NB4 (cell line): ENCODE data around the gene SERPINA3.

Source experiments
- DNase-seq: peaks from one replicate; pipeline ENCODE4 v3.0.0; 2010; ENCODE audit warnings: low read depth
- H3K4me3 ChIP-seq: one replicate; pipeline ENCODE4 v1.5.1; 2011; ENCODE audit warnings: mild to moderate bottlenecking, low read depth, low read length, moderate library complexity
- MAX ChIP-seq: IDR thresholded peaks from 2 replicates; pipeline ENCODE4 v1.6.1; 2011; ENCODE audit warnings: low read depth, low read length
- MYC ChIP-seq: IDR thresholded peaks from 2 replicates; pipeline ENCODE4 v1.6.1; 2011; ENCODE audit warnings: low read depth, low read length
- POLR2A ChIP-seq: IDR thresholded peaks from 2 replicates; pipeline ENCODE4 v1.6.1; 2011; ENCODE audit warnings: mild to moderate bottlenecking; ENCODE audit not compliant: insufficient read length; ENCODE audit errors: extremely low read depth
- TF ChIP-seq, protein P1 (sequence below): IDR thresholded peaks from one replicate; pipeline ENCODE4 v1.5.1; 2012; ENCODE audit warnings: low read depth, low read length

Gene SERPINA3

GRCh38 chr14:94570002-94570400, 42.2 kb upstream of the SERPINA3 start:
- TF ChIP-seq MAX, result no peak
- no peak for TF ChIP-seq POLR2A
- TF ChIP-seq MYC, result no peak
- TF ChIP-seq, protein P1, sequence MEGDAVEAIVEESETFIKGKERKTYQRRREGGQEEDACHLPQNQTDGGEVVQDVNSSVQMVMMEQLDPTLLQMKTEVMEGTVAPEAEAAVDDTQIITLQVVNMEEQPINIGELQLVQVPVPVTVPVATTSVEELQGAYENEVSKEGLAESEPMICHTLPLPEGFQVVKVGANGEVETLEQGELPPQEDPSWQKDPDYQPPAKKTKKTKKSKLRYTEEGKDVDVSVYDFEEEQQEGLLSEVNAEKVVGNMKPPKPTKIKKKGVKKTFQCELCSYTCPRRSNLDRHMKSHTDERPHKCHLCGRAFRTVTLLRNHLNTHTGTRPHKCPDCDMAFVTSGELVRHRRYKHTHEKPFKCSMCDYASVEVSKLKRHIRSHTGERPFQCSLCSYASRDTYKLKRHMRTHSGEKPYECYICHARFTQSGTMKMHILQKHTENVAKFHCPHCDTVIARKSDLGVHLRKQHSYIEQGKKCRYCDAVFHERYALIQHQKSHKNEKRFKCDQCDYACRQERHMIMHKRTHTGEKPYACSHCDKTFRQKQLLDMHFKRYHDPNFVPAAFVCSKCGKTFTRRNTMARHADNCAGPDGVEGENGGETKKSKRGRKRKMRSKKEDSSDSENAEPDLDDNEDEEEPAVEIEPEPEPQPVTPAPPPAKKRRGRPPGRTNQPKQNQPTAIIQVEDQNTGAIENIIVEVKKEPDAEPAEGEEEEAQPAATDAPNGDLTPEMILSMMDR, result no peak
- no peak for DNase-seq
- H3K4me3 ChIP-seq, result no peak overlapping the region

GRCh38 chr14:94570440-94570839, 41.8 kb upstream of the SERPINA3 start:
- H3K4me3 ChIP-seq, result no peak overlapping the region
- TF ChIP-seq, protein P1, result no peak
- TF ChIP-seq POLR2A, result no peak
- TF ChIP-seq MAX, result no peak
- TF ChIP-seq MYC, result no peak
- no peak for DNase-seq

GRCh38 chr14:94571395-94571794, 40.8 kb upstream of the SERPINA3 start:
- DNase-seq, result no peak
- no peak for TF ChIP-seq MYC
- TF ChIP-seq MAX, result no peak
- TF ChIP-seq POLR2A, result no peak
- TF ChIP-seq, protein P1, result no peak
- H3K4me3 ChIP-seq, result no peak overlapping the region

GRCh38 chr14:94571950-94572349, 40.2 kb upstream of the SERPINA3 start:
- TF ChIP-seq MAX (no peak), POLR2A (no peak), MYC (no peak)
- TF ChIP-seq, protein P1, result no peak
- no peak overlapping the region for H3K4me3 ChIP-seq
- no peak for DNase-seq

DNA sequence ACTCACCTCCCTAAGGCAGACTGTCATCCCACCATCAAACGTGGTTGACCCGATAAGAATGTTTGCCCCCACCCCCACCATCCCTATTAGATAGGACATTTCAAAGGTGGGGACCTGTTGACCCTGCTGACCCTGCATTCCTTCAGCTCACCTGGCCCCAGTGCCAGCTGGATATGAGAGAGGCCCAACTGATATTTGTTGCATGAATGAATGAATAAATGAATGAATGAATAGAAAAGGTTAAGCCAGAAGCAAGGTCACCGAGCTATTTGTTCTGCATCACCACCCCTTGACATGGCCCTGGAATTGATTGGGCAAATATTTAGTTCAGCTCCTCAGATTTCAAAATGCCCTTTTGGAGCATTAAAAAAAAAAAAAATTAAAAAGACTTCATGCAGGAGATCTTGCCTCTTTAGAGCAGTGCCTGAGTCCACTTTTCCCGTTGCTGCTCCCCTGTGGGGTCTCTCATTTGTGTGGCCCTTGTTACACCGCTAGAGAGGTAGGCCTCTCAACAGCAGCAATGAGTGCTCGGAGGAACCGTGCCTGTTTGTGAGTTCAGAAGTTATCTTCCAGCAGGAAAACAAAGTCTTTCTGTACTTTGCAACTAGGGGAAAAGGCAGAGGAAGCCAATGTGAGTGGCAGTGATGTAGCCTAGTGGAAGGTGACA, 39.4 kb upstream of the SERPINA3 start:
- no peak overlapping the region for H3K4me3 ChIP-seq
- no peak for TF ChIP-seq POLR2A
- TF ChIP-seq MYC, result no peak
- TF ChIP-seq, protein P1, result no peak
- no peak for TF ChIP-seq MAX
- no peak for DNase-seq
